Measurements from ENCODE around the gene TOP3B. TPM values are rescaled to one million over a fixed set of nuclear protein-coding genes. Genes with fewer than 3 reads are reported as not detected.
A peak's percentile ranks its signal among the peaks of the same experiment; 100 is the strongest.

TOP3B gene
- total and polyA plus RNA-seq, 9 of the 15 experiments (the other 6 are each of a cell fraction or from before 2014, with no cell fraction given), result 3.0 to 188 (median 112) TPM

DNA sequence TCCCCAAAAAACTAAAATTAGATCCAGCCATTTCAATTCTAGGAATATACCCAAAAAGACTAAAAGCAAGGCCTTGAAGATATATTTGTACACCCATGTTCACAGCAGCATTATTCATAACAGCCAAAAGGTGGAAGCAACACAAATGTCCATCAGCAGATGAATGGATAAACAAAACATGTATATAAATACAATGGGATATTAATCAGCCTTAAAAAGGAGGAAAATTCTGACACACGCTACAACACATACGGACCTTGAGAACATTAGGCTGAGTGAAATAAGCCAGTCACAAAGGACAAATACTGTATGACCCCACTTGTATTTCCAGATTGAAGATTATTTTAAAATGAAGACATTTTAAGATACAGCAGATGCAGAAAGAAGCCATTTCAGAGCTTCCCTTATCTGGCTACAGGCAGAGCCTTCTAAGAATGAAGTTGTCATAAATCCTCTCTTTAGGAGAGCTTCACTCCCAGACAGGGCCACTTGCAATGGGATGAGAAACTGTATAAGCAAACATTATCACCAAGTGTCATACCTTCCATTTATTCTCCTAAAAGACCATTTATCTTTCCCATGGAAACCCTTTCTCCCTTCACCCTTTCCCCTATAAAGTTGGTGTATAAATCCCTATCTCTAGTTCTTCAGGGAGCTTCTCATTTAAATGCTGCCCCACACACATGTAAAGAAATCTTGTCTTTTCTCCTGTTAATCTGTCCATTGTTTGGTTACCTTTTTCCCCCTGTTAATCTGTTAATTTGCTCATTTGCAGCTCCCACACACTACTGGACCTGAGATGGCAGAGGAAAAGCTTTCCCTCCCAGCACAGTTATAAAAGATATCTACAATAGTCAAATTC, 19.3 kb upstream of the TOP3B start (continued):
- TF ChIP-seq, protein P1, sequence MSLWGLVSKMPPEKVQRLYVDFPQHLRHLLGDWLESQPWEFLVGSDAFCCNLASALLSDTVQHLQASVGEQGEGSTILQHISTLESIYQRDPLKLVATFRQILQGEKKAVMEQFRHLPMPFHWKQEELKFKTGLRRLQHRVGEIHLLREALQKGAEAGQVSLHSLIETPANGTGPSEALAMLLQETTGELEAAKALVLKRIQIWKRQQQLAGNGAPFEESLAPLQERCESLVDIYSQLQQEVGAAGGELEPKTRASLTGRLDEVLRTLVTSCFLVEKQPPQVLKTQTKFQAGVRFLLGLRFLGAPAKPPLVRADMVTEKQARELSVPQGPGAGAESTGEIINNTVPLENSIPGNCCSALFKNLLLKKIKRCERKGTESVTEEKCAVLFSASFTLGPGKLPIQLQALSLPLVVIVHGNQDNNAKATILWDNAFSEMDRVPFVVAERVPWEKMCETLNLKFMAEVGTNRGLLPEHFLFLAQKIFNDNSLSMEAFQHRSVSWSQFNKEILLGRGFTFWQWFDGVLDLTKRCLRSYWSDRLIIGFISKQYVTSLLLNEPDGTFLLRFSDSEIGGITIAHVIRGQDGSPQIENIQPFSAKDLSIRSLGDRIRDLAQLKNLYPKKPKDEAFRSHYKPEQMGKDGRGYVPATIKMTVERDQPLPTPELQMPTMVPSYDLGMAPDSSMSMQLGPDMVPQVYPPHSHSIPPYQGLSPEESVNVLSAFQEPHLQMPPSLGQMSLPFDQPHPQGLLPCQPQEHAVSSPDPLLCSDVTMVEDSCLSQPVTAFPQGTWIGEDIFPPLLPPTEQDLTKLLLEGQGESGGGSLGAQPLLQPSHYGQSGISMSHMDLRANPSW (CRISPR knock-in tag; IDR thresholded peaks at IDR 0.05), result 0 out of 2 replicates have a peak, but pooled peaks have one; percentile 33
- no peak for TF ChIP-seq KDM5B (IDR thresholded peaks at IDR 0.05; ENCODE audit: insufficient replicate concordance, low read depth, low read length)
- no peak for TF ChIP-seq ZNF695 (CRISPR knock-in tag; IDR thresholded peaks at IDR 0.05)
- no peak for TF ChIP-seq ZNF318 (IDR thresholded peaks at IDR 0.05; ENCODE audit: borderline replicate concordance in 1 of 2, low read depth in 1 of 2)
- TF ChIP-seq NEUROD1 (IDR thresholded peaks at IDR 0.05; ENCODE audit: borderline replicate concordance, low read depth, low read length, partially characterized antibody), result no peak
- TF ChIP-seq CEBPG (CRISPR knock-in tag; IDR thresholded peaks at IDR 0.05), result 0 out of 2 replicates have a peak, but pooled peaks have one; percentile 38
- TF ChIP-seq CEBPG (tag; conservative IDR thresholded peaks at IDR 0.05 in 1 of 2, IDR thresholded peaks at IDR 0.05 in 1 of 2), result no peak
- TF ChIP-seq PYGO2 (tag; IDR thresholded peaks at IDR 0.05), result no peak
- no peak for TF ChIP-seq SOX6 (IDR thresholded peaks at IDR 0.05)
- TF ChIP-seq RBM22 (IDR thresholded peaks at IDR 0.05; ENCODE audit: low read depth, low read length, poor library complexity, severe bottlenecking), result no peak
- TF ChIP-seq TOE1 (IDR thresholded peaks at IDR 0.05; ENCODE audit: borderline replicate concordance), result no peak
- TF ChIP-seq TOE1 (CRISPR knock-in tag; IDR thresholded peaks at IDR 0.05; ENCODE audit: borderline replicate concordance, low read depth), result 0 out of 2 replicates have a peak, but pooled peaks have one; percentile 22
- no peak for TF ChIP-seq GATAD2A (IDR thresholded peaks at IDR 0.05)
- TF ChIP-seq JUN (IDR thresholded peaks at IDR 0.05; ENCODE audit: borderline replicate concordance, low read depth, low read length), result no peak
- TF ChIP-seq JUN (CRISPR knock-in tag; IDR thresholded peaks at IDR 0.05; ENCODE audit: borderline replicate concordance), result no peak
- TF ChIP-seq BDP1 (IDR thresholded peaks at IDR 0.05; ENCODE audit: insufficient read depth, insufficient read length), result no peak
